Stimulated activated CD4-positive, alpha-beta T cell treated with anti-CD3 and anti-CD28 coated beads, Interleukin-1b, Interleukin-23, amount 100 ng/mL, for 24 hours (primary cell): ENCODE measurements around the gene WDR74.
"Not testable (repeated sequence)": the region's sequence is repeated elsewhere in the genome, so short reads cannot be mapped to it uniquely, and the experiment has no call there.

Source experiments
- DNase-seq, 4 experiments: peaks; one replicate each; pipeline ENCODE4 v3.0.0-alpha.2; 2020; ENCODE audit warnings: low read depth in 4 of 4, low spot score in 1 of 4

WDR74 gene

GRCh38 chr11:62842171-62842741 is 2.9 kb upstream of the WDR74 start:
- DNase-seq = no peak

- DNase-seq = peak in 3 of 4 experiments; percentile 64 to 76 (median 71)
These were observed 2.2 kb upstream of the WDR74 start for GRCh38 chr11:62841361-62842170.

DNA sequence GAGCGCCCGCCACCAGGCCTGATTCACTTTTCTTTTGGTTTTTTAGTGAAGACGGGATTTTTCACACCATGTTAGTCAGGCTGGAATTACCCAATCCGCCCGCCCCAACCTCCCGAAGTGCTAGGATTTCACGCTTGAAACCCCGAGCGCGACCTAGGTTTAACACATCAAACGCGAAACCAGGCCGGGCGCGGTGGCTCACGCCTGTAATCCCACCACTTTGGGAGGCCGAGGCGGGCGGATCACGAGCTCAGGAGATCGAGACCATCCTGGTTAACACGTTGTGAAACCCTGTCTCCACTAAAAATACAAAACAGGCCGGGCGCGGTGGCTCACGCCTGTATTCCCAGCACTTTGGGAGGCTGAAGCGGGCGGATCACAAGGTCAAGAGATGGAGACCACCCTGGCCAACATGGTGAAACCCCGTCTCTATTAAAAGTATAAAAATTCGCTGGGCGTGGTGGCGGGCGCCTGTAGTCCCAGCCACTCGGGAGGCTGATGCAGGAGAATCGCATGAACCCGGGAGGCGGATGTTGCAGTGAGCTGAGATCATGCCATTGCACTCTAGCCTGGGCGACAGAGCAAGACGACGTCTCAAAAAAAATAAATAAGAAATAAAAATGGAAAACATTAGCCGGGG is 1.5 kb upstream of the WDR74 start:
- peak in 3 of 4 experiments; percentile 69 to 79 (median 77) for DNase-seq

DNA sequence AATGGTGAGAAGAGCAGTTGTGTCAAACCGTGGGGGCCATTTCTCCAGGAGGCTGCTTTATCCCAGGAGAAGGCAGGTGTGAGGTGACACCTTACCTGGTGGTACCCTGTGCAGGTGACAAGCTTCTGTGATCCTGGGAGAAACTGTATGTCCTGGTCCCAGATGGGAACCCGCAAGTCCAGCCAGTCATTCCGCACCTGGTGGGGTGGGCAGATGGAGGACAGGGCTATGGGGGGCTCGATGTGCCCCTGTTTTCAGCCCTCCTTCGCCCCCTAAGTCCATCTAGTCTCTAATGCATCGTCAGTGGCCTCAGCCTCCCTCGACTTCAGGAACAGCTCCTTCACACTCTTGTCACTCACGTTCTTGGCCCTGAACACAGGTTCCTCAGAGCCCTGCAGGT is 4.1 kb downstream of the WDR74 start:
- no peak for DNase-seq

DNA sequence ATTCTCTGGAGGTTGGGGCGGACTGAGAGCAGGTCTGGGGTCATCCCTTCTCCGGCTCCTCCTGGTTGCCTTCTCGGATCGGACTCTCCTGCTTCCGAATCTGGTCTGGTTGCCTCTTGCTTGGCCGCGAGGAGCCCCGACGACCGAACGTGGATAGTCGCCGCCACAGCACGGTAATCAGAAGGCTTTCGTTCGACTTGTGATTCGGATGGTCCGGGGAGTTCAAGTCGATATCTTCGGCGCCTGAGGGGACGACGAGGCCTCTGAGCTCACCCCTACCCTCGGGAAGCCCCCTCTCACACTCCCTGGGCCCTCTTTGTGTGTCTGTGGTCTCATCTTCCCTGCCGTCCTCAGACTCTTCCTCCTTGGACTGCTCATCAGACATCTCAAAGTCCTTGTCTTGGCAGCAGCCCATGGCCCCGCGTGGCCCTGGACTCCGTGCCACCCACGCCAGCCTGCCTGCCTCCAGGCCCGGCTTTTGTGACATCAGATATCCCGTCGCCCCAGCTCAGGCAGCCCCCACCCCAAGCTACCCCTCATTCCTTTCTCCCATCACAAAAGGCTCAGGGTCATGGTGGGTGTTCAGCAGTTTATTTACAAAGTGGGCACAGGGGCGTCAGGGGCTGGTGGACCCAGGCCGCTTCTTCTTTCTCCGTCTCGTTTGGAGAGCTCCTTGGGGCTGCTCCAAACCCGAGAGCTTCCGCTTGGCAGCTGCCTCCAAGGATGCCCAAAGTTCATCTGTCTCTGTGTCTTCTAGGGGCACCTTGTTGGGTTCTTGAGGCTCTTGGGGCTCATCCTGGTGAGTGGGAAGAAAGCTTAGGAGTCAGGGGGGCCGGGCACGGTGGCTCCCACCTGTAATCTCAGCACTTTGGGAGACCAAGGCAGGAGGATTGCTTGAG is 6.8 kb downstream of the WDR74 start, which contains the start of gene TEX54:
TEX54 (minus strand) TSS at position 506 of the 899 bp plus-strand sequence.
- DNase-seq = no peak

DNA sequence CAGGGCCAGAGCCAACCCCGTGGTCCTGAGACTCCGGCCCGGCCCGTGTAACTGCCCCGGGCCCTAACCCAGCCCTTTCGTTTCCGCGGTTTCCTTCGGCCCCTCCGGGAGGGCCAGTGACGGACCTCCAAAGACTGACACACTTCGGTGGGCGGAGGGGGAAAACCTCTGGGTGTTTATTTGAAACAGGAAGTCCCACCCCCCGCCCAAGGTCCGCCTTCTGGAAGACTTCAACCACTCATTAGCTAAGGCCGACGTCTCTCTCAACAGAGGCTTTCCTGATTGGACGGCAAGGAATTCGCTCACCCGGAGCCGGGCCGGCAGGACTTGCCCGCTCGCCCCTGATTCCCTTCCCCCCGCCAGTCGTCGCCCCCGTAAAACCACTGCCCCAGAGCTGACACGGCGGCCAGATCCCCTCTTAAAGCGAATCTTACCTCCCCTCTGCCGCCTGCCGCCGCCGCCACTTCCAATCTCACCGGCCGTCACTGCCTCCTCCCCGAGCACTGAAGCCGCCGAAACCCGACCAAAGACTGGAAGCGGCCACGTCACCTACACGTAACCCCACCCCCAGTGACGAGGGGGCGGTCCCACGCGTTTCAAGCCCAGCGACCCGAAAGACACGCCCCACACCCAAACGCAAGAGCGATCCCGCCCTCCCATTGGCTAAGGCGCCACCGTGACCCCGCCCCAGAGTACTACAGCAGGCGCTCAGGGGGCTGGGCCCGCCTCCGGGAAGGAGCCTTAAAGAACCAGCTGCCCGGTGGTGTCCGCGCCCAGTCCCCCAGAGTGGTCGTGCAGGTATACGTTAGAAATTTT is 7.7 kb downstream of the WDR74 start, which contains the start of gene STX5:
STX5 (minus strand) TSS at position 532 of the 816 bp plus-strand sequence. CDS start 808 bp downstream, outside the sequence.
- DNase-seq = peak; percentile 98 to 100 (median 99)

- DNase-seq = no peak
These were observed 8.4 kb downstream of the WDR74 start for GRCh38 chr11:62830904-62831519.

- DNase-seq = not testable (repeated sequence)
These were observed 11.3 kb downstream of the WDR74 start for GRCh38 chr11:62828130-62828529.

- no peak for DNase-seq
These were observed 15.7 kb downstream of the WDR74 start for GRCh38 chr11:62823677-62824076.

GRCh38 chr11:62817129-62817528 is 22.3 kb downstream of the WDR74 start:
- no peak for DNase-seq

DNA sequence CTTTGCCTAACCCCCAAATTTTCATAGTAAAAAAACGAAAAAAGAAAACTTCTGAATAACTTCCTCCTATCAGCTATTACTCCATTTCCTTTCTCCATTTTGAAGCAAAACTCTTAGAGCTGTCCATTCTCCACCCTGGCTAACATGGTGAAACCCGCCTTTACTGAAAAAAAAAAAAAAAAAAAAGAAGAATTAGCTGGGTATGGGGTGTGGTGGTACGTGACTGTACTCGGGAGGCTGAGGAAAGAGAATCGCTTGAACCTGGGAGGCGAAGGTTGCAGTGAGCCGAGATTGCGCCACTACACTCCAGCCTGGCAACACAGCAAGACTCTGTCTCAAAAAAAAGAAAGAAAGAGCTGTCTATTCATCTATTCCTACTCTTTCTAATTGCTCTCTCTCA is 22.8 kb downstream of the WDR74 start:
- no peak for DNase-seq

- no peak for DNase-seq
These were observed 27.7 kb downstream of the WDR74 start for GRCh38 chr11:62811659-62812058.

DNA sequence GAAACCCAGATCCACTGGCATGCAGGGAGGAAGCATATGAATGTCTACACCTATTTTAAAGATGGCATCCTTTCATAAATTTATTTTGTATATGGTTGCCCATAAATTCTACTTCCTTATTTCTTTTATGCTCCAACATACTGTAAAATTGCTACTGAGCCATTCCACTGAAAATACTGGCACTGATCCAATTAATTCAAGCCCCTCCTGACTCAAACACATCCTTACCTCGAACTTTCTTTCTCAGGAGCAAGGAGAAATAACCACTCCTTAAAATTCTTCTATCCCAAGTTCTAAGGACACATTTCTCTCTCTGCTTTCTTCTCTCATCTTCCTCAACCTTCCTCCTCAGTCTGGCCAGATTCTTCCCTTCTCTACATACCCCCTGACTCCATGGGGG is 28.6 kb downstream of the WDR74 start:
- no peak for DNase-seq

- DNase-seq = no peak
These were observed 32.7 kb downstream of the WDR74 start for GRCh38 chr11:62806611-62807121.

GRCh38 chr11:62805961-62806441 is 33.4 kb downstream of the WDR74 start:
- no peak for DNase-seq

DNA sequence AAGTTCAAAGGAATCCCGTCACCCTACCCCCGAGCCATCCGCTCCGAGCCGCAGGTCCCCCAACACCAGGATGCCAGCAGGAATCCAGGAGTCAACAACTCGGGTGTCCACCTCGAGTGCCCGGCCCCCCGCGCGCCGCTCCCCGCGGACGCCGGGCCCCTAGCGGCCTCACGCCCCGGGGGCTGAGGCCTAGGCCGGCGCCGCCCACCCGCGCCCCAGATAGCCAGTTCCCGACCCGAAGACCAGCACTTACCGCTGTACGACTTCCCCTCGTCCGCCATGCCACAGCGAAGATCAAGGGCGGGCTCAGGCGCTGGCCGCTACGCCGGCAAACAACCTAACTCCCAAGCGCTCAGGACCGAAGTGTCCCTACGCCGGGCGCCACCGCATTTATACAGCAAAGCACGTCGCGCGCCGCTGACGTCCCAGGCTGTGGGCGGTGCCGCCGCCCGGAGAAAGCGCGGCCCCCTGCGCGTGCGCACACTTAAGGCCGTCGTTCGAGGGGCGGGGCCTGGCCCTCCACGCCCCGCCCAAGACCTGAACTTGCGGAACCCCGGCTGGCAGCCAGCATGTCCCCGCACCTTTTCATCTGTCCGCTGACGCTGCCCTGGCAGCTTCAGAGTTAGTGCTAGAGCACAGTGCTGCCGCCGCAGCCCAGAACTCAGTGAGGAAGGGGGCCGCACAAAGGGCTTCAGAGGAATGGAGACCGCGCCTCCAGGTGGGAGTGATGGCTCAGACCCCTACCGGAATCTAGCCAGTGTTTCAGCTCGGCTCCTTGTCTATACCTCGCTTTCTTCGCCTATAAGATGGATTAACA is 34.1 kb downstream of the WDR74 start, which contains the start of gene NXF1:
NXF1 (minus strand) TSS at position 365 of the 817 bp plus-strand sequence; CDS start at position 281, 84 bp downstream.
- peak; percentile 91 to 97 (median 92) for DNase-seq

DNA sequence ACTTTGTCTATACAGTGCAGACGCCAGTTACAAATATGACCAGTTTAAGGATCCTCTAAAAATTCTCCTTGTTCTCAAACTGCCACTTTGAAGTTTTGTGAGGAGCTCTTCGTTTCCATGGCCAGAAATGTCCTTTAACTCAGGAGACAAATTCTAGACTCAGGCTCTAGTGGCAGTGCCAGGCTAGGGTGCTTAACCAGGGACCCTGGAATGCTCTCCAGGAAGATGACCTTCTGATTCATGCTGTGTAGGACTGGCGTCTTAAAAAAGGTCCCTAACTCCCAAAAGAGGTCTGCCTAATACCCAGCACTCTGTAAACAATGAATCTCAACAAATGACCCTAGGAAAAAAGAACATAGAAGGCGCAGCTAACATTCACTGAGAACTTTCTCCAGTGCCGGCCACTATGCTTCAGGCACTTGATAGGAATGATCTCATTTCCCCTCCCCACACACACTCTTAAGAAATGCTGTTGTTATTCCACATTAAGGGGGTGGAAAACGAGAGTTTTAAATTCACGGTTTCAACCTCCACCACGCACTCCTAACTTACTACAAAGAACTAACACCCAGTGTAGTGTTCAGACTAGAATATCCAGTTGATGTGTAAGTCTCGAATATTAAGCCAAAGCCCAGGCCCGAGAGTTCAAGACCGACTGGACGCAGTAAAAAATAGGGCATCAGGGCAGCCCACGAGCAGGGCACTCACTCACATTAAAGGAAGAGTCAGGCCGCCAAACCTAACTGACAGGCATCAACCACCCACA is 34.9 kb downstream of the WDR74 start:
- DNase-seq = no peak
